Neural progenitor cell (in vitro differentiated cells): ENCODE results near the gene LSM14A. TPM values are rescaled to one million over a fixed set of nuclear protein-coding genes. Genes with fewer than 3 reads are reported as not detected.

ENCODE experiments used
- DNase-seq: peaks from one replicate; pipeline ENCODE4 v3.0.0-alpha.2; 2016; ENCODE audit warnings: low spot score
- H2AFZ ChIP-seq: fragments of 200-600 bp; sonication (generic); replicated peaks from 2 replicates; pipeline ENCODE4 v1.6.1; 2016; ENCODE audit warnings: antibody characterized with exemption
- H3F3A ChIP-seq: fragments of 200-600 bp; sonication (generic); 2 replicates; pipeline ENCODE4 v1.6.1; 2016; ENCODE audit warnings: antibody characterized with exemption, low read depth
- H3K27ac ChIP-seq: fragments of 200-600 bp; sonication (generic); 2 replicates; pipeline ENCODE4 v1.5.1; 2016; ENCODE audit warnings: mild to moderate bottlenecking
- H3K27me3 ChIP-seq: fragments of 200-600 bp; sonication (generic); 2 replicates; pipeline ENCODE4 v1.6.1; 2016; ENCODE audit warnings: mild to moderate bottlenecking, moderate library complexity
- H3K36me3 ChIP-seq: fragments of 200-600 bp; sonication (generic); 2 replicates; pipeline ENCODE4 v1.5.1; 2016
- H3K4me1 ChIP-seq: fragments of 200-600 bp; sonication (generic); 2 replicates; pipeline ENCODE4 v1.6.1; 2016; ENCODE audit warnings: mixed run types
- H3K4me2 ChIP-seq: fragments of 200-600 bp; sonication (generic); 2 replicates; pipeline ENCODE4 v1.6.1; 2016
- H3K4me3 ChIP-seq: fragments of 200-600 bp; sonication (generic); 2 replicates; pipeline ENCODE4 v1.5.1; 2016
- H3K79me2 ChIP-seq: fragments of 200-600 bp; sonication (generic); 2 replicates; pipeline ENCODE4 v1.6.1; 2016; ENCODE audit warnings: low read depth
- H3K9ac ChIP-seq: fragments of 200-600 bp; sonication (generic); 2 replicates; pipeline ENCODE4 v1.6.1; 2016
- H3K9me3 ChIP-seq: fragments of 200-600 bp; sonication (generic); 2 replicates; pipeline ENCODE4 v1.5.1; 2016; ENCODE audit warnings: low read depth
- H4K20me1 ChIP-seq: fragments of 200-600 bp; sonication (generic); 2 replicates; pipeline ENCODE4 v1.6.1; 2016; ENCODE audit warnings: low read depth
- H3K27ac Mint-ChIP-seq: 3 replicates; pipeline ENCODE4 v1.8.0; 2021; ENCODE audit warnings: mixed read lengths
- H3K27me3 Mint-ChIP-seq: 2 replicates; pipeline ENCODE4 v1.8.0; 2022; ENCODE audit warnings: low read depth, mild to moderate bottlenecking, inconsistent platforms, moderate library complexity, mixed read lengths; ENCODE audit not compliant: insufficient read depth
- H3K36me3 Mint-ChIP-seq: 3 replicates; pipeline ENCODE4 v1.8.0; 2021; ENCODE audit warnings: mixed read lengths
- H3K4me1 Mint-ChIP-seq: 3 replicates; pipeline ENCODE4 v1.8.0; 2021; ENCODE audit warnings: mixed read lengths
- H3K4me3 Mint-ChIP-seq: 3 replicates; pipeline ENCODE4 v1.8.0; 2021; ENCODE audit warnings: mild to moderate bottlenecking, moderate library complexity, mixed read lengths
- H3K9me3 Mint-ChIP-seq: 3 replicates; pipeline ENCODE4 v1.8.0; 2020; ENCODE audit warnings: mixed read lengths
- CTCF ChIP-seq: fragments of 200-600 bp; sonication (generic); IDR thresholded peaks from 2 replicates; pipeline ENCODE4 v1.5.1; 2017; ENCODE audit warnings: antibody characterized with exemption, mild to moderate bottlenecking
- EZH2 ChIP-seq: fragments of 200-600 bp; sonication (generic); IDR thresholded peaks from 2 replicates; pipeline ENCODE4 v1.6.1; 2017; ENCODE audit warnings: antibody characterized with exemption, mild to moderate bottlenecking, moderate library complexity
- EZH2phosphoT487 ChIP-seq: fragments of 200-600 bp; sonication (generic); IDR thresholded peaks from 2 replicates; pipeline ENCODE4 v1.6.1; 2017; ENCODE audit warnings: antibody characterized with exemption
- total RNA-seq: library from RNA; depleted of rRNA; stranded (reverse); fragments of >200 nt; gene quantifications from 2 replicates; pipeline ENCODE4 v1.2.3, GENCODE V29; 2015; ENCODE audit warnings: low replicate concordance

The LSM14A gene
- total RNA-seq, 1 donor from 2014 or later, result 152 TPM

- Histone ChIP-seq H3K4me3 (no peak overlapping the region), H3K4me2 (no peak overlapping the region), H3K4me1 (peaks cover 7% of the 10 kb centered on the region), H3K36me3 (no peaks in the 10 kb centered on the region), H3K9ac (no peak overlapping the region), H3K79me2 (no peaks in the 10 kb centered on the region), H3K27me3 (no peaks in the 10 kb centered on the region), H3F3A (peaks cover under 1% of the 10 kb centered on the region), H3K27ac (no peak overlapping the region), H2AFZ (no peak overlapping the region), H3K9me3 (no peaks in the 10 kb centered on the region), H4K20me1 (no peaks in the 10 kb centered on the region)
- H3K27ac Mint-ChIP-seq, result no peak overlapping the region
- H3K4me3 Mint-ChIP-seq, result no peak overlapping the region
- no peaks in the 10 kb centered on the region for H3K27me3 Mint-ChIP-seq
- no peaks in the 10 kb centered on the region for H3K9me3 Mint-ChIP-seq
- TF ChIP-seq CTCF, result no peak
- no peak for TF ChIP-seq EZH2
- TF ChIP-seq EZH2phosphoT487, result no peak
- H3K36me3 Mint-ChIP-seq, result no peaks in the 10 kb centered on the region
- peaks cover 16% of the 10 kb centered on the region for H3K4me1 Mint-ChIP-seq
- DNase-seq, result no peak
Observed at GRCh38 chr19:34141025-34141424, 31.3 kb upstream of the LSM14A start.

GRCh38 chr19:34142440-34142839 is 29.9 kb upstream of the LSM14A start:
- Histone ChIP-seq H3K4me1 (peaks cover 7% of the 10 kb centered on the region), H3K9ac (no peak overlapping the region), H3K27me3 (no peaks in the 10 kb centered on the region), H3K27ac (no peak overlapping the region), H3K9me3 (no peaks in the 10 kb centered on the region), H3K4me3 (no peak overlapping the region), H3F3A (no peaks in the 10 kb centered on the region), H3K79me2 (no peaks in the 10 kb centered on the region), H4K20me1 (no peaks in the 10 kb centered on the region), H2AFZ (no peak overlapping the region), H3K36me3 (no peaks in the 10 kb centered on the region), H3K4me2 (no peak overlapping the region)
- no peaks in the 10 kb centered on the region for H3K27me3 Mint-ChIP-seq
- no peaks in the 10 kb centered on the region for H3K9me3 Mint-ChIP-seq
- peaks cover 13% of the 10 kb centered on the region for H3K4me1 Mint-ChIP-seq
- H3K27ac Mint-ChIP-seq, result no peak overlapping the region
- no peaks in the 10 kb centered on the region for H3K36me3 Mint-ChIP-seq
- TF ChIP-seq EZH2phosphoT487 (no peak), EZH2 (no peak), CTCF (no peak)
- no peak for DNase-seq
- H3K4me3 Mint-ChIP-seq, result no peak overlapping the region

DNA sequence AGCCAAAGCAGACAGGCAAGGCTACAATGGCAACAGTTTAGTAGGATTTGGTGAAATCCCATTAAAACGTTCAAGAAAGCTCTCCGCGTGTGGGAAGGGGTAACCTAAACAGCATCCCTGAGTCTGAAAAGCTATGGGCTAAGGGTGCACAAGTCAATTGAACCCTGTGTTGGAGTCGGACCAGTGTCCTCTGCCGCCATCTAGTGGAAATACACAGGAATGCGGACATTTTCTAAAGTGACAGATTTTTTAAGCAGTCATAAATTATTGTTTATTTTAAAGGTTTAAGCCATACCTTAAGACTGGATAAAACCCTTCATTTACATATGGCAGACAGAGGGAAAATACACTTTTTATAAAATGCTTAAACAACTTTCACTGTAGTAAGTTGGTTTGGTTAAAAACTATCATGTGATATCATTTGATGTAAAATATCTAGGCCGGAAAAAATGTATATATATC is 26.5 kb upstream of the LSM14A start:
- Mint-ChIP-seq H3K27ac (no peak overlapping the region), H3K9me3 (no peaks in the 10 kb centered on the region), H3K4me3 (peak overlapping the region; percentile 10), H3K4me1 (peaks cover 13% of the 10 kb centered on the region), H3K27me3 (peaks cover 4% of the 10 kb centered on the region), H3K36me3 (no peaks in the 10 kb centered on the region)
- Histone ChIP-seq H3F3A (no peaks in the 10 kb centered on the region), H3K9ac (no peak overlapping the region), H3K27ac (no peak overlapping the region), H4K20me1 (no peaks in the 10 kb centered on the region), H2AFZ (peak overlapping the region; percentile 93), H3K9me3 (no peaks in the 10 kb centered on the region), H3K79me2 (no peaks in the 10 kb centered on the region), H3K36me3 (no peaks in the 10 kb centered on the region), H3K4me1 (peaks cover 6% of the 10 kb centered on the region), H3K4me2 (no peak overlapping the region), H3K4me3 (no peak overlapping the region), H3K27me3 (no peaks in the 10 kb centered on the region)
- peak; percentile 74 for DNase-seq
- TF ChIP-seq EZH2phosphoT487 (no peak), CTCF (peak; percentile 88), EZH2 (no peak)
